ENCODE data around the gene C1QTNF9.

The C1QTNF9 gene

GRCh38 chr13:24301911-24302310, 7.5 kb upstream of the C1QTNF9 start (continued):
- TF ChIP-seq ZNF398 (tag by site-specific recombination; IDR thresholded peaks at IDR 0.05) = no peak

GRCh38 chr13:24304620-24305019, 4.8 kb upstream of the C1QTNF9 start:
- TF ChIP-seq ZNF488 (tag by site-specific recombination; IDR thresholded peaks at IDR 0.05) = no peak
- TF ChIP-seq ZNF768 (tag by site-specific recombination; IDR thresholded peaks at IDR 0.05) = no peak
- no peak for TF ChIP-seq MYNN (tag by site-specific recombination; IDR thresholded peaks at IDR 0.05; ENCODE audit: borderline replicate concordance)
- TF ChIP-seq ZNF555 (tag by site-specific recombination; conservative IDR thresholded peaks at IDR 0.05) = no peak
- TF ChIP-seq ZNF513 (tag by site-specific recombination; IDR thresholded peaks at IDR 0.05) = no peak
- TF ChIP-seq ZNF654 (tag by site-specific recombination; IDR thresholded peaks at IDR 0.05; ENCODE audit: low read depth) = no peak
- no peak for TF ChIP-seq ZNF24 (tag by site-specific recombination; IDR thresholded peaks at IDR 0.05)
- no peak for TF ChIP-seq TCF7L2 (IDR thresholded peaks at IDR 0.05; ENCODE audit: borderline replicate concordance, low read depth, low read length)
- Histone ChIP-seq H3K4me1 (ENCODE audit: control insufficient read depth, insufficient read depth, low read length) (no peaks in the 10 kb centered on the region), H3K9me3 (ENCODE audit: control insufficient read depth, insufficient read depth, low read depth, low read length) (no peaks in the 10 kb centered on the region), H3K36me3 (ENCODE audit: control insufficient read depth in 2 of 2, insufficient read depth in 1 of 2, low read length in 2 of 2) (peaks cover 0 to 22% of the 10 kb centered on the region in 2 experiments; a peak in 1 of 3 replicates), H3K27ac (ENCODE audit: extremely low read depth, low read depth, low read length) (no peak overlapping the region), H3K4me3 (ENCODE audit: low read depth, low read length) (no peak overlapping the region)
- CTCF ChIA-PET = no interaction called here
- POLR2A ChIA-PET = no interaction called here

- peaks cover 0 to 14% of the 10 kb centered on the region in 2 experiments; a peak in 1 of 3 replicates for H3K36me3 ChIP-seq (ENCODE audit: control insufficient read depth in 2 of 2, insufficient read depth in 1 of 2, low read length in 2 of 2)
- H3K9me3 ChIP-seq (ENCODE audit: control insufficient read depth, insufficient read depth, low read depth, low read length) = no peaks in the 10 kb centered on the region
- no peak overlapping the region for H3K4me3 ChIP-seq (ENCODE audit: low read depth, low read length)
- TF ChIP-seq ZNF248 (tag by site-specific recombination; IDR thresholded peaks at IDR 0.05) = no peak
- no peak for TF ChIP-seq REST (tag by site-specific recombination; IDR thresholded peaks at IDR 0.05)
- no peak for TF ChIP-seq ZNF121 (tag by site-specific recombination; IDR thresholded peaks at IDR 0.05)
- TF ChIP-seq ZNF366 (tag by site-specific recombination; conservative IDR thresholded peaks at IDR 0.05) = no peak
- no peak for TF ChIP-seq ZNF354C (tag by site-specific recombination; IDR thresholded peaks at IDR 0.05; ENCODE audit: borderline replicate concordance, low read depth)
- no peak for TF ChIP-seq ZNF670 (tag by site-specific recombination; IDR thresholded peaks at IDR 0.05; ENCODE audit: low read depth)
- no peak for TF ChIP-seq GLI4 (tag by site-specific recombination; IDR thresholded peaks at IDR 0.05)
- TF ChIP-seq OSR2 (tag by site-specific recombination; IDR thresholded peaks at IDR 0.05) = no peak
- TF ChIP-seq KLF17 (tag by site-specific recombination; IDR thresholded peaks at IDR 0.05) = no peak
- H3K4me1 ChIP-seq (ENCODE audit: control insufficient read depth, insufficient read depth, low read length) = no peaks in the 10 kb centered on the region
- ChIA-PET POLR2A (no interaction called here), CTCF (interaction anchor here (0.6 to 1.0 kb wide), 2 partner anchors 46 to 688 kb away, joined by 3 read pairs; no protein-coding TSS in a partner anchor)
- H3K27ac ChIP-seq (ENCODE audit: extremely low read depth, low read depth, low read length) = no peak overlapping the region
Measured at GRCh38 chr13:24306632-24307031, 2.7 kb upstream of the C1QTNF9 start.

All from HEK293 (cell line).